OCI-LY7 (cell line): ENCODE results near the gene TBCEL.

ENCODE experiments used
- EZH2phosphoT487 ChIP-seq: fragments of 200-600 bp; sonication (generic); IDR thresholded peaks from 2 replicates; pipeline ENCODE4 v1.6.1; 2018; ENCODE audit warnings: low read depth, borderline replicate concordance, mild to moderate bottlenecking, mixed run types, antibody characterized with exemption, low read length, moderate library complexity, mixed read lengths
- TF ChIP-seq, protein P1 (sequence below): fragments of 200-600 bp; sonication (generic); conservative IDR thresholded peaks from 2 replicates; pipeline ENCODE4 v1.5.1; 2014; ENCODE audit warnings: mild to moderate bottlenecking, antibody characterized with exemption, low read length, moderate library complexity, mixed read lengths

DNA sequence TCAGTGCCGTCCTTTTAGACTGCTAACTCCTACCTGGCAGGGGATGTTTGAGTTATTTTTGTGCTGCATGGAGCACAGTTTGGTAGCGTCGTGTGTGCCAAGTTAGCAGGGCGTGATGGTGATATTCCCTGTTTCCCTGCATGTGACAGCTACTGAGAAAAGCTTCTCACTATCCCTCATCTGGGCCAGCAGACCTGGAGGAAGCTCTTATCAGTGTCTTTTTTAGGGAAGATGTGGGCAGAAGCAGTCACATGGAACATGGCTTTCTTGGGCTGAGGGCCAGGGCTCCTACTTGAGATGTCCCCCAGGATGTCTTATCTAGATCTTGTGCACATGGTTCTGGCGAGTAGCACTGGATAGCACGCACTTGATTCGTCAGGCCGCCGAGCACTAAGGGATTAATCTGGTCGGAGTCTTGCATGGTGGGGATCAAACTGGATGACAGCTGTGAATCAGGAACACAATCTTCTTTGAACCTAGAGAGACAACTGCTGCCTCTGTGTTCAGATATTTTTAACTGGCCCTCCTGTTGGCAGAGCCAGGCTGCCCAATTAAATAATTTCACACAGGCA is 110.9 kb downstream of the TBCEL start:
- TF ChIP-seq, protein P1, sequence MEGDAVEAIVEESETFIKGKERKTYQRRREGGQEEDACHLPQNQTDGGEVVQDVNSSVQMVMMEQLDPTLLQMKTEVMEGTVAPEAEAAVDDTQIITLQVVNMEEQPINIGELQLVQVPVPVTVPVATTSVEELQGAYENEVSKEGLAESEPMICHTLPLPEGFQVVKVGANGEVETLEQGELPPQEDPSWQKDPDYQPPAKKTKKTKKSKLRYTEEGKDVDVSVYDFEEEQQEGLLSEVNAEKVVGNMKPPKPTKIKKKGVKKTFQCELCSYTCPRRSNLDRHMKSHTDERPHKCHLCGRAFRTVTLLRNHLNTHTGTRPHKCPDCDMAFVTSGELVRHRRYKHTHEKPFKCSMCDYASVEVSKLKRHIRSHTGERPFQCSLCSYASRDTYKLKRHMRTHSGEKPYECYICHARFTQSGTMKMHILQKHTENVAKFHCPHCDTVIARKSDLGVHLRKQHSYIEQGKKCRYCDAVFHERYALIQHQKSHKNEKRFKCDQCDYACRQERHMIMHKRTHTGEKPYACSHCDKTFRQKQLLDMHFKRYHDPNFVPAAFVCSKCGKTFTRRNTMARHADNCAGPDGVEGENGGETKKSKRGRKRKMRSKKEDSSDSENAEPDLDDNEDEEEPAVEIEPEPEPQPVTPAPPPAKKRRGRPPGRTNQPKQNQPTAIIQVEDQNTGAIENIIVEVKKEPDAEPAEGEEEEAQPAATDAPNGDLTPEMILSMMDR: no peak
- TF ChIP-seq EZH2phosphoT487: no peak
